GM12891 (cell line): ENCODE measurements around the gene CAMK2G.
"Not testable (repeated sequence)": the region's sequence is repeated elsewhere in the genome, so short reads cannot be mapped to it uniquely, and the experiment has no call there.

Experiments used
- DNase-seq: peaks from one replicate; pipeline ENCODE4 v3.0.0; 2011; ENCODE audit warnings: low spot score; ENCODE audit not compliant: insufficient read length
- FAIRE-seq: peaks from 2 replicates; lab custom pipeline; 2011; peaks lifted over from hg19 to GRCh38; lab: Jason Lieb, UNC
- PAX5 ChIP-seq: IDR thresholded peaks from 2 replicates; pipeline ENCODE4 v1.6.1; 2011; ENCODE audit warnings: low read length, moderate library complexity, mild to moderate bottlenecking; ENCODE audit not compliant: insufficient read depth, severe bottlenecking
- POLR2A ChIP-seq: IDR thresholded peaks from 2 replicates; pipeline ENCODE4 v1.6.1; 2011; ENCODE audit warnings: low read depth, low read length, control low read depth
- POLR2AphosphoS5 ChIP-seq: IDR thresholded peaks from 2 replicates; pipeline ENCODE4 v1.6.1; 2011; ENCODE audit warnings: low read depth, low read length, control low read depth
- POU2F2 ChIP-seq: IDR thresholded peaks from 2 replicates; pipeline ENCODE4 v1.6.1; 2011; ENCODE audit warnings: low read depth, mild to moderate bottlenecking, control low read depth, low read length, moderate library complexity
- SPI1 ChIP-seq: IDR thresholded peaks from 2 replicates; pipeline ENCODE4 v1.6.1; 2011; ENCODE audit warnings: low read depth, low read length, control low read depth
- TAF1 ChIP-seq: IDR thresholded peaks from 2 replicates; pipeline ENCODE4 v1.6.1; 2011; ENCODE audit warnings: low read depth, low read length, control low read depth

CAMK2G gene

DNA sequence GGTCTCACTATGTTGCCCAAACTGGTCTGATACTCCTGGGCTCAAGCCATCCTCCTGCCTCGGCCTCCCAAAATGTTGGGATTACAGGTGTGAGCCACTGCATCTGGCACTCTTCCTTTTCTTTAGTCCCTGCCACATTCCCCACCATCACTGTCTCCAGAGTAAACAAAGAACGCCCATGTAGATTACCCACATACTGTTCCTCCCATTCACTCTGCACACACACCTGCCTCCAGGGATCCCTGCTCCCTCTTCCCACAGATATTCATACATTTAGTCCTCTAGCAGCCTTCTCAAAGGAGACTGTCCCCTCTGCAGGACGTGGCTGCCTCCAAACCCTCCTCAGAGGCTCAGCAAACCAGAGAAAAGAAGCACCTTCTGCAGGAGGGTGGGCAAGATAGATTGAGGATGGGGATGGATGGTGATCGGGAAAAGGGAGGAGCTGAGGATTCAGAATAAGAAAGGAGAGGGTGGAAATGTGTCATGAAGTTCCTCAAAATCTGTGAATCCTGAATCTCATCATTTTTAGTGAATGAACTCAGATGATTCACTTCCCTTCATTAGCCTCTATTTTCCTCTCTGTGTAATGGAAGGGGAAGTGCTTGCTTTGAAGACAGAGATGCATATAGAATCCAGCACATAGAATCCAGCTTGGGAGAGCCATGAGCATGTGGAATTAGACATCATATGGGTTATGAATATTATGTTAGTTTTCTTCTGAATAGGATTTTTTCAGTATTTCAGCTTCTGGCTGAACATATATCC is 31.1 kb upstream of the CAMK2G start:
- FAIRE-seq (no peak), DNase-seq (no peak)
- no peak for TF ChIP-seq POLR2A
- no peak for TF ChIP-seq TAF1
- TF ChIP-seq POLR2AphosphoS5, result no peak
- TF ChIP-seq POU2F2, result no peak
- no peak for TF ChIP-seq PAX5
- no peak for TF ChIP-seq SPI1

DNA sequence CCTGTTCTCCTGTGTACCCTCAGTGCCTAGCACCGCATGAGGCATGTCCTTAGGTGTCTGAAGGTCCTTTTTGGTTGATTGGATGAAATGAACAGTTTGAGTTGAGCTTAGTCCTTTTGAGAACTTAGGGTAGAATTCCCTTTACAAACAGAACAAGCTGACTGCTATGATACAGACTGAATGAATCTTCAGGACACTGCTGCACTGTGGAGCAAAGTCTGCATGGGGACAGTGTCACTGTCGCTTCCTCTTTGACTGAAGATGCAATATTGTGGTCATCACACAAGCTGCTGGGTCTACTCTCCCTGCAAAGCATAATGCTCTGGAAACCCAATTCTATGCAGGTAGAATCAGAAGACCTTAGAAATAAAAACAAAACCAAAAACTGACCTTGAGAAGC is 28.0 kb upstream of the CAMK2G start:
- DNase-seq (no peak), FAIRE-seq (peak; percentile 45)
- TF ChIP-seq POU2F2 (no peak), SPI1 (0 out of 2 replicates have a peak, but pooled peaks have one; percentile 12), TAF1 (no peak)

DNA sequence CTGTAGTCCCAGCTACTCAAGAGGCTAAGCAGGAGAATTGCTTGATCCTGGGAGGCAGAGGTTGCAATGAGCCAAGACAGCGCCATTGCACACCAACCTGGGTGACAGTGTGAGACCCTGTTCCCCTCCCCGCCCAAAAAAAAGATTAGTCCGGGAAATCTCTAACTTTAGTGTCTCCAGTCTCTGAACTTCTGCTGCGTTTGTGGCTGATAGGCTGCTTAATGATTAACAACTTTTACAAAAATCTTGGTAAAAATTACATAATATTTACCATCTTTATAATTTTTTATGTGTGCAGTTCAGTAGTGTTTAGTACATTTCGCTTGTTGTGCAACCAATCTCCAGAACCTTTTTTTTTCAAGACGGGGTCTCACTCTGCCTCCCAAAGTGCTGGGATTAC is 26.9 kb upstream of the CAMK2G start:
- DNase-seq (no peak), FAIRE-seq (no peak)
- no peak for TF ChIP-seq SPI1
- no peak for TF ChIP-seq POLR2A
- no peak for TF ChIP-seq POLR2AphosphoS5
- no peak for TF ChIP-seq PAX5
- no peak for TF ChIP-seq TAF1
- no peak for TF ChIP-seq POU2F2

DNA sequence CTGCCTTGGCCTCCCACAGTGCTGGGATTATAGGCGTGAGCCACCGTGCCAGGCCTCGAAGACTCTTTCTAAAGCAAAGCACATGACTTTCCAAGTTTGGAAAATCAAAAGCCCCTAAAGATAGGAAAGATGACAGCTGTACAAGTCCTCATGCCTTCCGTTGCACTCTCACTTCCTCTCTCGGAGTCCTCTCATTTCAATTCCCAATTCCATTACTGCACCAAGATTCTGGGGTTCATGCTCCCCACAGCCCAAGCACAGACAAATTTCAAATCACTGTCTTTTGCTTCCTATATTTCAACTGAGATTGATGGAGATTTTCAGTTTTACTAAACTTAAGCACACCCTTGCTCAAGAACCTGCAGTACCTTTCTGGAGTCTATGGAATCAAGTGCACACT is 25.7 kb upstream of the CAMK2G start:
- no peak for FAIRE-seq
- TF ChIP-seq SPI1, result peak; percentile 89
- TF ChIP-seq POLR2AphosphoS5, result no peak
- DNase-seq, result no peak

DNA sequence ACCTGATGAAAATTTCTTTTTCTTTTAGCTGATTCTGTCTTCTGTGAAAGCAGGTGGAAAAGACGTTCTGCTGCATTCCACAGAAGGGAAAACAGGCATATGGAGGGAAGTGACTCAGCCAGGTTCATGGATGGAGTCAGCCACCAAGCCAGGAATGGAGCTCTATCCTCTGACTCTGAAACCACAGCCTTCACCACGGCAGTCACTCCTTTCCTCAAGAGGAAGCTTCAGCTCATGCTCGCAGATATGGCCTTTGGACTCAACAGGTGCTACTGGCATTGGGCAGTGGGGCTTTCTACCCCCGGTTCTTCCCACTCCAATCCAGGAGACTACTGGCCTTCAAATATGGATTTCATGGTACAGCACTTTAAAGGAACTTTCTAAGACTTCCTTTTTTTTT is 25.1 kb upstream of the CAMK2G start:
- FAIRE-seq (no peak), DNase-seq (no peak)
- no peak for TF ChIP-seq POLR2AphosphoS5

DNA sequence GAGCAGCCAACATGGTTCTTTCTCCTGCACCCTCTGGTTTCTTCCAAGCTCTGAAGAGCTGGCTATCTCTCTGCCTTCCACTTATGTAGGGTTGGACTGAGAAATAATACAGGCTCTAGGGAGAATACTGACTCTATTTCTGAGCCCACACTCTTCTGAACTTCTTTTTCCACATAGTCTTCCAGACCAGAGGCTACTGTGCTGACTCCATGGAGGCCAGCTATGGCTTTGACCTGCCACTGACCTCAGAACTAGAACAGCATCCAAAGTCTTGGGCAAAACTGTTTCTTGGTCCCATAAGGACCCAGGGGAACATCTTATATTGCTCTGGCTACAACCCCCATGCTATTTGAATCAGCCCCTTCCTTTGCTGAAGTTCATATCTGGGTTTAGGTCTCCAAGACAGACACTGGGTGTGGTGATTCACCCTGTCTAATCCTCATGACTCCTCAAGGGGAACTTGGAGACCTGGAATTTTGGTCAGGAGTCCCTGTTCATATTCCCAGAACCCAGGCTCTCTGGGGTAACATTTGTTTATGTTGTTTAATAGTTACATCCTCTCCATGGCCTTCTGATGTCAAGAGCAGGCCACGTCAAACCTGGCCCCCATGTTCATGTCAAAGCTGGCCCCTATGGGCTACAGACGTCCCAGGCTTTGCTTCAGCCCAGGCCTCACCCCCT is 24.5 kb upstream of the CAMK2G start:
- FAIRE-seq (no peak), DNase-seq (no peak)
- TF ChIP-seq SPI1 (no peak), TAF1 (no peak)

DNA sequence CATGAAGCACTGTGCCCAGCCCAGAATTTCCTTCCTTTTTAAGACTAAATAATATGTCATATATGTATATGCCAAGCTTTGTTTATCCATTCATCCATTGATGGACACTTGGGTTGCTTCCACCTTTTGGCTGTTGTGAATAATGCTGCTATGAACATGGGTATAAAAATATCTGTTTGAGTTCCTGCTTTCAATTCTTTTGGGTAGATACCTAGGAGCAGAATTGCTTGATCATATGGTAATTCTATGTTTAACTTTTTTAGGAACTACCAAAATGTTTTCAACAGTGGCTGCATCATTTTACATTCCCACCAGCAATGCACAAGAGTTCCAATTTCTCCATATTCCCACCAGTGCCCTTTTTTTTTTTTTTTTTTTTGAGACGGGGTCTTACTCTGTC is 23.3 kb upstream of the CAMK2G start:
- FAIRE-seq (no peak), DNase-seq (no peak)
- TF ChIP-seq PAX5, result no peak
- no peak for TF ChIP-seq SPI1
- no peak for TF ChIP-seq POLR2AphosphoS5
- TF ChIP-seq POU2F2, result no peak
- TF ChIP-seq TAF1, result no peak
- no peak for TF ChIP-seq POLR2A

DNA sequence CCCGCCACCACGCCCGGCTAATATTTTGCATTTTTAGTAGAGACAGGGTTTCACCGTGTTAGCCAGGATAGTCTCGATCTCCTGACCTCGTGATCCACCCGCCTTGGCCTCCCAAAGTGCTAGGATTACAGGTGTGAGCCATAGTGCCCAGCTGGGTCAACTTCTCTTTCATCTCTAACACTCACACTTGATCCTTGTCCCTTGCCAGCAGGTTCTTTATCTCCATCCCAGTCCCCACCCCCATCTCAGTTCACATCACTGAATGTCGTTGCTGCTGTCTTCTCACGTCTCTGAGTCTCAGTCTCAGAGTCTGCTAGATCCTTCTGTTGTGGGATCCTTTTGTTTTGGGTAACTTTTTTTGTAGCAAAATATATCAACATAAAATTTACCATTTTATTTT is 21.0 kb upstream of the CAMK2G start:
- not testable (repeated sequence) for FAIRE-seq, DNase-seq

DNA sequence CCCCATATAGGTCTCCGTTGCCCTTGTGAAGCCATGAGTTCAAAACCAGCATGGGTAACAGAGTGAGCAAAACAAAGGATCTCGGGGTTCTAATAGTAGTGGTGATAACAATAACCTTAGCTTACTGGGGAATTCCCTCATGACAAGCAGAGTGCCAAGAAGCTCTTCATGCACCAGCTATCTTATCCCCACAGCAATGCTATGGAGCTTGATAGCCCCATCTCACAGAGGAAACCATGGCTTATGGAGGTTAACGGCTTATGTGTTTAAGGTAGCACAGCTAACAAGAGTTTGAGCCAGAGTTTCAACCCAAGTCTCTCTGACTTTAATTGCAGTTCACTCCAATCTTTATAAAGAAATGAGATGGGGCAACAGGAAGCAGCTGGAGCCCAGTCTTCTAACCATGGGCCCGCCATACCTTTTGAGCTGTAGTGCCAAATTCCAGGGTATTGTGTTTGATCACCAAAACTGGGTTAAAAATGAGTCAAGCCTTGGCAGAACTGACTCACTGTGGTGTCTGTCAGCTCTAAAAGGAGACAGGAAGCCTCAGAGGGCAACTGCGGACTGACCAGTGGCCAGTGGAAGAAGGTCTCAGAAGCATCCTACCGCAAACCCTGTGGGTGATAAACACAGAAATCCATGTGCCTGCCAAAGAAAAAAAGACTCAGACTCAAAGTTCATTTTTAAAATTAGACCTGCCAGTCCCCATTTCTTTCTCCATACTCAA is 20.1 kb upstream of the CAMK2G start:
- DNase-seq (no peak), FAIRE-seq (no peak)
- TF ChIP-seq TAF1, result no peak

DNA sequence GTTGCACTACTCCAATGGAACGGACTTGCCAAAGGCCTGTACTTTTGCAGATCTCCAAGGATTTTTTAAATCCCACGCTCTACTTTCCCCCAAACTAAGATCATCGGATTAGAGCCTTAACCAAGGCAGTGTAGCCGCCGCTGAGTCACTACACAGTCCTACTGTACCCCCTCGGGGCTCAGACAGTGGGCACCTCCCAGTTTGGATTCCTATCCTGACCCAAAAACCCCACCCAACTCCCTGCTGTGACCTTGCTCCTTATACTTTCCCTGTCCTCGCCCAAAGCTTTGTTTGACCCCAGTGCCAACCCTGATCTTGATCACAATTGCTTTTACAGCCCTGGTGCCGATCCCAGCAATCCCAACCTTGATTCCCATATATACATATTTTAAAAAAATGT is 19.1 kb upstream of the CAMK2G start:
- TF ChIP-seq PAX5, result no peak
- TF ChIP-seq POLR2AphosphoS5, result no peak
- no peak for TF ChIP-seq TAF1
- no peak for TF ChIP-seq POLR2A
- TF ChIP-seq POU2F2, result no peak
- TF ChIP-seq SPI1, result no peak
- DNase-seq, result no peak
- FAIRE-seq, result no peak
